HG03066 (cell line): ENCODE results near the gene TCIRG1.
"Not testable (repeated sequence)": the region's sequence is repeated elsewhere in the genome, so short reads cannot be mapped to it uniquely, and the experiment has no call there.

Source experiments
- ATAC-seq: cut with Tn5 transposase; IDR thresholded peaks from one replicate; pipeline ENCODE4 v1.9.1; 2021; ENCODE audit warnings: low read depth; ENCODE audit not compliant: unreplicated experiment

The TCIRG1 gene

GRCh38 chr11:68077617-68078582 lies 39.1 kb downstream of the TCIRG1 start:
- ATAC-seq = no peak

- ATAC-seq = no peak
Measured at GRCh38 chr11:68080860-68081259, 42.0 kb downstream of the TCIRG1 start.

GRCh38 chr11:68081691-68082090 lies 42.9 kb downstream of the TCIRG1 start:
- no peak for ATAC-seq

GRCh38 chr11:68082481-68082880 lies 43.7 kb downstream of the TCIRG1 start:
- ATAC-seq = no peak

GRCh38 chr11:68083517-68083916 lies 44.7 kb downstream of the TCIRG1 start:
- ATAC-seq = no peak

GRCh38 chr11:68089679-68090078 lies 50.9 kb downstream of the TCIRG1 start:
- ATAC-seq = no peak

- ATAC-seq = no peak
Measured at GRCh38 chr11:68090287-68090686, 51.5 kb downstream of the TCIRG1 start.

GRCh38 chr11:68090706-68091105 lies 51.9 kb downstream of the TCIRG1 start:
- ATAC-seq = no peak

- no peak for ATAC-seq
Measured at GRCh38 chr11:68092411-68092810, 53.6 kb downstream of the TCIRG1 start.

- not testable (repeated sequence) for ATAC-seq
Measured at GRCh38 chr11:68092946-68093345, 54.1 kb downstream of the TCIRG1 start.

- ATAC-seq = no peak
Measured at GRCh38 chr11:68093565-68093964, 54.7 kb downstream of the TCIRG1 start.

GRCh38 chr11:68096962-68097361 lies 58.1 kb downstream of the TCIRG1 start:
- no peak for ATAC-seq

GRCh38 chr11:68099057-68099456 lies 60.2 kb downstream of the TCIRG1 start:
- ATAC-seq = no peak

GRCh38 chr11:68099474-68100405 lies 60.9 kb downstream of the TCIRG1 start:
- ATAC-seq = no peak
